HepG2 (cell line): ENCODE measurements around the gene TWNK. TPM values are rescaled to one million over a fixed set of nuclear protein-coding genes. Genes with fewer than 3 reads are reported as not detected.

ENCODE experiments used
- FOSL2 ChIP-seq: sonication (generic); formaldehyde crosslinking; IDR thresholded peaks from 2 replicates; pipeline ENCODE4 v1.4.0; 2020; ENCODE audit warnings: missing genetic modification reagents
- HCFC1 ChIP-seq: fragments of 150-350 bp; IDR thresholded peaks from 2 replicates; pipeline ENCODE4 v1.6.1; 2014; ENCODE audit warnings: low read depth, low read length
- HNRNPUL1 ChIP-seq: fragments of 200-400 bp; formaldehyde crosslinking; IDR thresholded peaks from 2 replicates; pipeline ENCODE4 v1.6.1; 2017; ENCODE audit warnings: low read depth, mild to moderate bottlenecking, low read length, moderate library complexity
- IRF2 ChIP-seq: IDR thresholded peaks from 2 replicates; pipeline ENCODE4 v1.6.1; 2018; ENCODE audit warnings: missing genetic modification reagents, missing compliant biosample characterization
- KMT2A ChIP-seq: sonication (generic); formaldehyde crosslinking; IDR thresholded peaks from 2 replicates; pipeline ENCODE4 v1.4.0; 2020; ENCODE audit warnings: missing genetic modification reagents
- SMYD3 ChIP-seq: sonication (generic); formaldehyde crosslinking; IDR thresholded peaks from 2 replicates; pipeline ENCODE4 v1.8.1; 2023; ENCODE audit warnings: mild to moderate bottlenecking, missing genetic modification reagents
- TCF12 ChIP-seq, 2 experiments: fragments of 450-650 bp in 1 of 2; sonication (generic) in 1 of 2; formaldehyde crosslinking in 1 of 2; IDR thresholded peaks; 2 replicates each; pipeline versions ENCODE4 v1.6.1 to v1.8.0; 2017 to 2022; ENCODE audit warnings: antibody characterized with exemption in 1 of 2, mild to moderate bottlenecking in 1 of 2, missing genetic modification reagents in 1 of 2, moderate library complexity in 1 of 2
- ZBTB10 ChIP-seq: sonication (generic); formaldehyde crosslinking; IDR thresholded peaks from 2 replicates; pipeline ENCODE4 v1.4.0; 2020; ENCODE audit warnings: missing genetic modification reagents, borderline replicate concordance
- ZFX ChIP-seq: sonication (generic); formaldehyde crosslinking; IDR thresholded peaks from 2 replicates; pipeline ENCODE4 v1.4.0; 2020; ENCODE audit warnings: mild to moderate bottlenecking, low read depth, missing genetic modification reagents, moderate library complexity
- ZNF232 ChIP-seq: sonication (generic); formaldehyde crosslinking; IDR thresholded peaks from 2 replicates; pipeline ENCODE4 v1.4.0; 2020; ENCODE audit warnings: missing genetic modification reagents, borderline replicate concordance
- ZNF468 ChIP-seq: sonication (generic); formaldehyde crosslinking; IDR thresholded peaks from 2 replicates; pipeline ENCODE4 v1.8.0; 2022; ENCODE audit warnings: mild to moderate bottlenecking, moderate library complexity, missing genetic modification reagents
- ZNF570 ChIP-seq: sonication (generic); formaldehyde crosslinking; IDR thresholded peaks from 2 replicates; pipeline ENCODE4 v1.4.0; 2020; ENCODE audit warnings: mild to moderate bottlenecking, missing genetic modification reagents, borderline replicate concordance
- ZNF703 ChIP-seq: sonication (generic); formaldehyde crosslinking; IDR thresholded peaks from 2 replicates; pipeline ENCODE4 v1.5.1; 2020; ENCODE audit warnings: missing genetic modification reagents, mild to moderate bottlenecking, moderate library complexity, borderline replicate concordance
- ZSCAN30 ChIP-seq: sonication (generic); formaldehyde crosslinking; IDR thresholded peaks from 2 replicates; pipeline ENCODE4 v1.5.0; 2020; ENCODE audit warnings: mild to moderate bottlenecking, missing genetic modification reagents
- polyA plus RNA-seq, 8 experiments: library from polyadenylated mRNA; depleted of rRNA in 3 of 8; stranded (reverse) in 7 of 8; unstranded in 1 of 8; fragments of >200 nt; fragmentation: Illumina TruSeq in 4 of 8; extraction: Trizol in 4 of 8; gene quantifications; 2 replicates each; pipeline versions ENCODE4 v1.2.1 to v1.2.3, GENCODE V29; 2011 to 2016; ENCODE audit warnings: low read depth in 4 of 8, missing spikeins in 1 of 8, mixed read lengths in 1 of 8; ENCODE audit not compliant: insufficient read depth in 1 of 8
- total RNA-seq, 5 experiments: library from RNA; depleted of rRNA; stranded (reverse); fragments of >200 nt; fragmentation: Illumina TruSeq; extraction: Trizol; gene quantifications; 2 replicates each; pipeline ENCODE4 v1.2.3, GENCODE V29; 2016; ENCODE audit warnings: low read depth in 1 of 5
- TF ChIP-seq, protein P1 (sequence below): sonication (generic); formaldehyde crosslinking; IDR thresholded peaks from 2 replicates; pipeline ENCODE4 v1.8.1; 2022; ENCODE audit warnings: mild to moderate bottlenecking, missing genetic modification reagents
- TF ChIP-seq, protein P2 (sequence below): sonication (generic); formaldehyde crosslinking; IDR thresholded peaks from 2 replicates; pipeline ENCODE4 v1.4.0; 2020; ENCODE audit warnings: missing genetic modification reagents, borderline replicate concordance
- TF ChIP-seq, protein P3 (sequence below): sonication (generic); formaldehyde crosslinking; IDR thresholded peaks from 2 replicates; pipeline ENCODE4 v1.5.0; 2020; ENCODE audit warnings: mild to moderate bottlenecking, missing genetic modification reagents, borderline replicate concordance
- TF ChIP-seq, protein P4 (sequence below): IDR thresholded peaks from 2 replicates; pipeline ENCODE4 v1.6.1; 2018; ENCODE audit warnings: missing genetic modification reagents

The TWNK gene
- total and polyA plus RNA-seq, 2 of the 13 experiments (the other 11 are each of a cell fraction or from before 2014, with no cell fraction given), result 10.7 to 16.5 TPM

DNA sequence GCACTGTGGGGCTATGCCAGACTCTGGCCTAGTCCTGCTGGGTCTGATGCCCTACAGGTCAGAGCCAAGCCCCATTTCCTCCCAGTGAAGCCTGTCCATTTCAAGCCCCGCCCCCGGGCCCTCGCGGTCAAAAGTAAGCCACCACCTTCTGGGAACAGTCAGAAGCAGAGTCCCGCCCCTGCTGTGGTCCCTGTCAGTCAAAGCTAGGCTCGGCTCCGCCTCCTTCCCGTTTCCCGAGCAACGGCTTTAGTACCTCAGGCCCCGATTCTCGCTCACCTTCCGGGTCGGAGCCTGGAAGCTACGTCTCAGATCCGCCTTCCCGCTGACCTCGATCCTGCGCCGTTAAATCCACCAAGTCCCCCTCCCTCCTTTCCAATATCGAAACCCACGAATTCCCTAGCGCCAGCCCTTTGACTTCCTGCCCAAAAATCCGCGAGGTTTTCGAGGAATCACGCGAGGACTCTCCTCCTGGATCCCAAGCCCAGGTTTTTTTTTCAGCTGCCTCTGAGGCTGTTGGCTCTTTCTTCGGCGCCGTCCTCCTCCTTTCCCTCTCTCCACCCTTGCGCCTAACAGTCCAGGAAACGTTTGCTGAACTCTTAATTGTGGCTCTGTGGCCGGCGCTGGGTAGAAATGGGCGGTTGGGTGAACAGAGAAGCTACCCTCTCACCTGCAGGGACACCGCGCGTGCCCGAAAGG, 55.5 kb downstream of the TWNK start (continued):
- TF ChIP-seq TCF12 (IDR thresholded peaks at IDR 0.05) (no peak), TCF12 (CRISPR knock-in tag; IDR thresholded peaks at IDR 0.05) (no peak), FOSL2 (CRISPR knock-in tag) (no peak), SMYD3 (CRISPR knock-in tag) (no peak), ZNF232 (CRISPR knock-in tag) (0 out of 2 replicates have a peak, but pooled peaks have one; percentile 26), ZBTB10 (no peak), ZFX (CRISPR knock-in tag) (peak; percentile 62; the same call in 1 of the 2 replicates), ZNF570 (CRISPR knock-in tag) (no peak), HNRNPUL1 (no peak), ZNF468 (CRISPR knock-in tag) (no peak), HCFC1 (peak; percentile 6; the same call in 1 of the 2 replicates), IRF2 (CRISPR knock-in tag) (0 out of 2 replicates have a peak, but pooled peaks have one; percentile 16), ZNF703 (CRISPR knock-in tag) (no peak), ZSCAN30 (CRISPR knock-in tag) (no peak), KMT2A (CRISPR knock-in tag) (no peak)
- TF ChIP-seq, protein P1, sequence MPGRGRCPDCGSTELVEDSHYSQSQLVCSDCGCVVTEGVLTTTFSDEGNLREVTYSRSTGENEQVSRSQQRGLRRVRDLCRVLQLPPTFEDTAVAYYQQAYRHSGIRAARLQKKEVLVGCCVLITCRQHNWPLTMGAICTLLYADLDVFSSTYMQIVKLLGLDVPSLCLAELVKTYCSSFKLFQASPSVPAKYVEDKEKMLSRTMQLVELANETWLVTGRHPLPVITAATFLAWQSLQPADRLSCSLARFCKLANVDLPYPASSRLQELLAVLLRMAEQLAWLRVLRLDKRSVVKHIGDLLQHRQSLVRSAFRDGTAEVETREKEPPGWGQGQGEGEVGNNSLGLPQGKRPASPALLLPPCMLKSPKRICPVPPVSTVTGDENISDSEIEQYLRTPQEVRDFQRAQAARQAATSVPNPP, result no peak
- TF ChIP-seq, protein P2, sequence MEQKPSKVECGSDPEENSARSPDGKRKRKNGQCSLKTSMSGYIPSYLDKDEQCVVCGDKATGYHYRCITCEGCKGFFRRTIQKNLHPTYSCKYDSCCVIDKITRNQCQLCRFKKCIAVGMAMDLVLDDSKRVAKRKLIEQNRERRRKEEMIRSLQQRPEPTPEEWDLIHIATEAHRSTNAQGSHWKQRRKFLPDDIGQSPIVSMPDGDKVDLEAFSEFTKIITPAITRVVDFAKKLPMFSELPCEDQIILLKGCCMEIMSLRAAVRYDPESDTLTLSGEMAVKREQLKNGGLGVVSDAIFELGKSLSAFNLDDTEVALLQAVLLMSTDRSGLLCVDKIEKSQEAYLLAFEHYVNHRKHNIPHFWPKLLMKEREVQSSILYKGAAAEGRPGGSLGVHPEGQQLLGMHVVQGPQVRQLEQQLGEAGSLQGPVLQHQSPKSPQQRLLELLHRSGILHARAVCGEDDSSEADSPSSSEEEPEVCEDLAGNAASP (CRISPR knock-in tag), result no peak
- TF ChIP-seq, protein P3, sequence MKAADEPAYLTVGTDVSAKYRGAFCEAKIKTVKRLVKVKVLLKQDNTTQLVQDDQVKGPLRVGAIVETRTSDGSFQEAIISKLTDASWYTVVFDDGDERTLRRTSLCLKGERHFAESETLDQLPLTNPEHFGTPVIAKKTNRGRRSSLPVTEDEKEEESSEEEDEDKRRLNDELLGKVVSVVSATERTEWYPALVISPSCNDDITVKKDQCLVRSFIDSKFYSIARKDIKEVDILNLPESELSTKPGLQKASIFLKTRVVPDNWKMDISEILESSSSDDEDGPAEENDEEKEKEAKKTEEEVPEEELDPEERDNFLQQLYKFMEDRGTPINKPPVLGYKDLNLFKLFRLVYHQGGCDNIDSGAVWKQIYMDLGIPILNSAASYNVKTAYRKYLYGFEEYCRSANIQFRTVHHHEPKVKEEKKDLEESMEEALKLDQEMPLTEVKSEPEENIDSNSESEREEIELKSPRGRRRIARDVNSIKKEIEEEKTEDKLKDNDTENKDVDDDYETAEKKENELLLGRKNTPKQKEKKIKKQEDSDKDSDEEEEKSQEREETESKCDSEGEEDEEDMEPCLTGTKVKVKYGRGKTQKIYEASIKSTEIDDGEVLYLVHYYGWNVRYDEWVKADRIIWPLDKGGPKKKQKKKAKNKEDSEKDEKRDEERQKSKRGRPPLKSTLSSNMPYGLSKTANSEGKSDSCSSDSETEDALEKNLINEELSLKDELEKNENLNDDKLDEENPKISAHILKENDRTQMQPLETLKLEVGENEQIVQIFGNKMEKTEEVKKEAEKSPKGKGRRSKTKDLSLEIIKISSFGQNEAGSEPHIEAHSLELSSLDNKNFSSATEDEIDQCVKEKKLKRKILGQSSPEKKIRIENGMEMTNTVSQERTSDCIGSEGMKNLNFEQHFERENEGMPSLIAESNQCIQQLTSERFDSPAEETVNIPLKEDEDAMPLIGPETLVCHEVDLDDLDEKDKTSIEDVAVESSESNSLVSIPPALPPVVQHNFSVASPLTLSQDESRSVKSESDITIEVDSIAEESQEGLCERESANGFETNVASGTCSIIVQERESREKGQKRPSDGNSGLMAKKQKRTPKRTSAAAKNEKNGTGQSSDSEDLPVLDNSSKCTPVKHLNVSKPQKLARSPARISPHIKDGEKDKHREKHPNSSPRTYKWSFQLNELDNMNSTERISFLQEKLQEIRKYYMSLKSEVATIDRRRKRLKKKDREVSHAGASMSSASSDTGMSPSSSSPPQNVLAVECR, result peak; percentile 71; the same call in 1 of the 2 replicates
- TF ChIP-seq, protein P4, sequence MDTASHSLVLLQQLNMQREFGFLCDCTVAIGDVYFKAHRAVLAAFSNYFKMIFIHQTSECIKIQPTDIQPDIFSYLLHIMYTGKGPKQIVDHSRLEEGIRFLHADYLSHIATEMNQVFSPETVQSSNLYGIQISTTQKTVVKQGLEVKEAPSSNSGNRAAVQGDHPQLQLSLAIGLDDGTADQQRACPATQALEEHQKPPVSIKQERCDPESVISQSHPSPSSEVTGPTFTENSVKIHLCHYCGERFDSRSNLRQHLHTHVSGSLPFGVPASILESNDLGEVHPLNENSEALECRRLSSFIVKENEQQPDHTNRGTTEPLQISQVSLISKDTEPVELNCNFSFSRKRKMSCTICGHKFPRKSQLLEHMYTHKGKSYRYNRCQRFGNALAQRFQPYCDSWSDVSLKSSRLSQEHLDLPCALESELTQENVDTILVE (CRISPR knock-in tag), result peak; percentile 80
